GM12801 (cell line): Measurements from ENCODE around the gene ARID5B.

Source experiments
- CTCF ChIP-seq: IDR thresholded peaks from one replicate; pipeline ENCODE4 v1.5.1; 2011; ENCODE audit warnings: control low read depth; ENCODE audit not compliant: insufficient read length; ENCODE audit errors: extremely low read depth

Gene ARID5B

DNA sequence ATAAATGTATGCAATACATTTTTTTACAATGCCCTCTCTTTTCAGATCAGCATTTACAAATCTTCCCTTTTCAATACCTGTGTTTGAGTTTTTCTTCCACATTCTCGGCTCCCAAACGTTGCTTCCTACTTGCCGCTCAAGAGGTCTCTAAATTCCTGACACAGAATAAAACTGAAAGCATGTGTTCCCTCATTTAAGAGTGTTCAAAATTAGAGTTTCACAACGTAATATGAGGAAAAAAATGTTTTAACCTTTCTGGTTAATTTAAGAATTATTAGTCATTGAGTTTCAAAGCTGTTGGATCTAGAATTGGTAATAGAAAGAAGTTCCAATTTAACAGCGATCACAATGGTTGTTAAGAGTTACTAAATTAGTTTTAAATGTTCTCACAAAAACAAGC, 100.4 kb downstream of the ARID5B start:
- no peak for TF ChIP-seq CTCF

GRCh38 chr10:62002753-62003152, 101.3 kb downstream of the ARID5B start:
- no peak for TF ChIP-seq CTCF

DNA sequence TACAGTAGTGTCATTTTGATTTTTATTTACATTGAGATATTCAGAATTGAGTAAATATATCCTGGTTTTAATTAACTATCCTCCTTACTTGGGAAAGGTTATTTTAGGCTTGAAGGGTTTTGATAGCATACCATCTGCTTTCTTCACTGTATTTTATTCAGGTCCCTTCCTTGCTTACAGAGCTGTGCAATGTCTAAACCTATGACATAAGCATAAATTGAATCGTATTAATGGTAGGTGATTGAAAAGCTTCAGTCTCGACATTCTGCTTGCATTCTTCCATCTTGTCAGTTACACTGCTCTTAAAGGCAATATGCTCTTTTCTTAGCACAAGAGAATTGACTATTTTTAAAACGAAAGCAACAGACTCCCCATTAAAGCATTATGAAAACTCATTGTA, 102.5 kb downstream of the ARID5B start:
- TF ChIP-seq CTCF = no peak

- TF ChIP-seq CTCF = no peak
Observed at GRCh38 chr10:62005281-62005680, 103.8 kb downstream of the ARID5B start.

DNA sequence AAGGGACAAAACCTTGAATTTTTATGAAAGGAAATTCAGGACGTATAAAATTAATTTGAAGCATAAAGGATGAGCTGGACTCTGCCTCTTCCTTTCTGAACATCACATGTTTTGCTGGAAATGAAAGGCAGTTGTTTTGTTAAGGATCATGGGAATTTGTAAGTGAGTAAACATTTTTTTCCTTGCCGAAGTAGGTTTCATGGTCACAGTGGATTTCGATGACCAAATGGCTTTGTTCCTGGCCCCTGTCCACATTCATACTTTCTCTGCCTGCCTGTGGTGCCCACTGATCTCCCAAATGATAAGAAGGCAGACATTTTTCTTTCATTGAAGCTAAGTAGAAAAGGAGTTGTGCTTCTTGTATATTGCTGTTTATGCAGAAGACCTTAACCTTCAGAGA, 104.2 kb downstream of the ARID5B start:
- no peak for TF ChIP-seq CTCF

- TF ChIP-seq CTCF = no peak
Observed at GRCh38 chr10:62007145-62007544, 105.6 kb downstream of the ARID5B start.

DNA sequence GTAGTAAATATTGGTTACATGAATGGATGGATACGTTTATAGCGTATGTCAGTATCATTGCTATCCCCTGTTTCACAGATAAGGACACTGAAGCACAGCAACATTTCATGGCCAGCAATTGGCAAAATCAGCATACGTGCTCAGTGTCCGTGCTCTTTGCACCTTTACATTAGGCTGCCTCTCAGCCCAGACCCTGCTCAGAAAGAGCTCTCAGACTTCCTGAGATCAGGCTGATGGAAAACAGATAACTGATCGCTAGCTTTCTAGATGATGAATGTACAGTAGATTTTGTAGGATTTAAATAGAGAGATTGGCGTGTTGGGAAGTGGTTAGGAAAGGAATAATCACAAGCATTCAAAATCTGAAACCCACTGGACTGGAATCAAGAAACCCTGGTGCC, 106.7 kb downstream of the ARID5B start:
- TF ChIP-seq CTCF = no peak

DNA sequence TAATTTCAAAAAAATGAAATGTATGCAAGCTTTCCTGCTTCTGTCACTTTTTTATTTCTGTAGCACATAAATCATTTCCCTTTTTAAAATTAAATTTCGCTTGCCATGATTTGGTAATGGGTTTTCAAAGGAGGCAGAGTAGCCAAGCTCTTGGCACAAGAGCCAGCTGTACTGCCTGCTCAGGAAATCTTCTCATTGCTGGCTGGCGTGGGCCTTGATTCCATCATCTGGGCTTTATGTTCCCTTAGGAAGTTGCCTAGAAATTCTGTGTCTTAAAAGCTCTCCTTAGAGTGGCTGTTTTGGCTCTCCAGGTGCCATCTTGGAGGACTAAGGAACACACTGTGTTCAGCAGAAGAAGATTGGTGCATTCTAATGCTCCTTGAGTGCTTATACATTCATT, 107.4 kb downstream of the ARID5B start:
- no peak for TF ChIP-seq CTCF
